Astrocyte of the spinal cord (primary cell): Measurements from ENCODE around the gene PLCL1.

Experiments used
- DNase-seq: peaks from one replicate; pipeline ENCODE4 v3.0.0; 2011; ENCODE audit warnings: low read depth, low spot score
- H3K4me3 ChIP-seq: 2 replicates; pipeline ENCODE4 v1.5.1; 2011; ENCODE audit warnings: low read depth, mild to moderate bottlenecking, low read length, moderate library complexity
- CTCF ChIP-seq: IDR thresholded peaks from 2 replicates; pipeline ENCODE4 v1.5.1; 2012; ENCODE audit warnings: low read depth, mild to moderate bottlenecking, low read length, inconsistent platforms
- in situ Hi-C: cut with HindIII; loops from 2 replicates; pipeline ENCODE4 v1.10.0; 2017; ENCODE audit warnings: low sequenced_read_pairs

The PLCL1 gene

GRCh38 chr2:198162276-198162675 lies 357.9 kb downstream of the PLCL1 start:
- no peak overlapping the region for H3K4me3 ChIP-seq
- no peak for TF ChIP-seq CTCF
- DNase-seq, result no peak
- in situ Hi-C loops, result no loop called here

GRCh38 chr2:198164843-198165242 lies 360.4 kb downstream of the PLCL1 start:
- H3K4me3 ChIP-seq, result no peak overlapping the region
- no peak for DNase-seq
- no peak for TF ChIP-seq CTCF
- in situ Hi-C loops, result no loop called here

- DNase-seq, result no peak
- no peak for TF ChIP-seq CTCF
- in situ Hi-C loops, result no loop called here
- H3K4me3 ChIP-seq, result no peak overlapping the region
Observed at GRCh38 chr2:198165289-198165688, 360.9 kb downstream of the PLCL1 start.

- TF ChIP-seq CTCF, result no peak
- in situ Hi-C loops, result no loop called here
- no peak overlapping the region for H3K4me3 ChIP-seq
- DNase-seq, result no peak
Observed at GRCh38 chr2:198167346-198167745, 363.0 kb downstream of the PLCL1 start.

- DNase-seq, result no peak
- no peak for TF ChIP-seq CTCF
- in situ Hi-C loops, result no loop called here
- no peak overlapping the region for H3K4me3 ChIP-seq
Observed at GRCh38 chr2:198168651-198169050, 364.3 kb downstream of the PLCL1 start.

DNA sequence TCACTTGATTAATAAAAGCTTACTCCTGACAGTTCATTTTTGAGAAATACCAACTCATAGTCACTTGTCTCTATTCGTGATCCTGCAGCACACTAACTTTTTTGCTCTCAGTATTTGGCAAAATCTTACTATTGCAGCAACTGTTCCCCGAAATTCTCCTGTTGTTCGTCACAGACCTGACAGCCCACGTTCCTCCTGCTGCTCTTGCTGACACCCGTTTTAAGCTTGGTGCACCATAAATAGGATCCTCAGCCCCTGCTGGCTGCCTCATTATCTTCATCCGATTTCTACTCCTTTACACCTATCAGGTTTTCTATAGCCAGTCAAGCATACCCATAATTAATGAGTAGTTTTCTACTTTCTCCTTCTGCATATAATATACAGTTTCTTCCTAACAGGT lies 368.8 kb downstream of the PLCL1 start:
- TF ChIP-seq CTCF, result no peak
- H3K4me3 ChIP-seq, result no peak overlapping the region
- in situ Hi-C loops, result no loop called here
- no peak for DNase-seq

- DNase-seq, result no peak
- TF ChIP-seq CTCF, result no peak
- no peak overlapping the region for H3K4me3 ChIP-seq
- in situ Hi-C loops, result no loop called here
Observed at GRCh38 chr2:198173864-198174263, 369.5 kb downstream of the PLCL1 start.
